Peyer's patch (tissue), 4 donors: ENCODE data around the gene PDE4B.
"Not testable (repeated sequence)": the region's sequence is repeated elsewhere in the genome, so short reads cannot be mapped to it uniquely, and the experiment has no call there.

Source experiments
- POLR2A ChIP-seq, 2 donors: fragments of 450-650 bp; IDR thresholded peaks; one replicate each; pipeline ENCODE4 v1.5.1; 2017; ENCODE audit warnings: antibody characterized with exemption in 2 of 2, mild to moderate bottlenecking in 2 of 2, moderate library complexity in 2 of 2
- TF ChIP-seq, protein P1 (sequence below), 6 experiments: fragments of 450-650 bp in 4 of 6; fragments of 200-600 bp in 2 of 6; sonication (generic) in 1 of 6; IDR thresholded peaks; one replicate each; pipeline ENCODE4 v1.5.1; 2017 to 2019; ENCODE audit warnings: antibody characterized with exemption in 6 of 6, mild to moderate bottlenecking in 3 of 6, moderate library complexity in 1 of 6

DNA sequence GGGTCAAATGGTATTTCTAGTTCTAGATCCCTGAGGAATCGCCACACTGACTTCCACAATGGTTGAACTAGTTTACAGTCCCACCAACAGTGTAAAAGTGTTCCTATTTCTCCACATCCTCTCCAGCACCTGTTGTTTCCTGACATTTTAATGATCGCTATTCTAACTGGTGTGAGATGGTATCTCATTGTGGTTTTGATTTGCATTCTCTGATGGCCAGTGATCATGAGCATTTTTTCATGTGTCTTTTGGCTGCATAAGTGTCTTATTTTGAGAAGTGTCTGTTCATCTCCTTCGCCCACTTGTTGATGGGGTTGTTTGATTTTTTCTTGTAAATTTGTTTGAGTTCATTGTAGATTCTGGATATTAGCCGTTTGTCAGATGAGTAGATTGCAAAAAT, 274.5 kb downstream of the PDE4B start:
- not testable (repeated sequence) for TF ChIP-seq POLR2A (IDR thresholded peaks at IDR 0.05)
- TF ChIP-seq, protein P1, sequence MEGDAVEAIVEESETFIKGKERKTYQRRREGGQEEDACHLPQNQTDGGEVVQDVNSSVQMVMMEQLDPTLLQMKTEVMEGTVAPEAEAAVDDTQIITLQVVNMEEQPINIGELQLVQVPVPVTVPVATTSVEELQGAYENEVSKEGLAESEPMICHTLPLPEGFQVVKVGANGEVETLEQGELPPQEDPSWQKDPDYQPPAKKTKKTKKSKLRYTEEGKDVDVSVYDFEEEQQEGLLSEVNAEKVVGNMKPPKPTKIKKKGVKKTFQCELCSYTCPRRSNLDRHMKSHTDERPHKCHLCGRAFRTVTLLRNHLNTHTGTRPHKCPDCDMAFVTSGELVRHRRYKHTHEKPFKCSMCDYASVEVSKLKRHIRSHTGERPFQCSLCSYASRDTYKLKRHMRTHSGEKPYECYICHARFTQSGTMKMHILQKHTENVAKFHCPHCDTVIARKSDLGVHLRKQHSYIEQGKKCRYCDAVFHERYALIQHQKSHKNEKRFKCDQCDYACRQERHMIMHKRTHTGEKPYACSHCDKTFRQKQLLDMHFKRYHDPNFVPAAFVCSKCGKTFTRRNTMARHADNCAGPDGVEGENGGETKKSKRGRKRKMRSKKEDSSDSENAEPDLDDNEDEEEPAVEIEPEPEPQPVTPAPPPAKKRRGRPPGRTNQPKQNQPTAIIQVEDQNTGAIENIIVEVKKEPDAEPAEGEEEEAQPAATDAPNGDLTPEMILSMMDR (IDR thresholded peaks at IDR 0.05) = not testable (repeated sequence)
